Measurements from ENCODE around the gene DEF6.

The DEF6 gene

GRCh38 chr6:35359346-35359743, 61.7 kb downstream of the DEF6 start:
- H3K4ac ChIP-seq (ENCODE audit: low read depth, low read length): no peak overlapping the region
- H3K18ac ChIP-seq (ENCODE audit: low read length): no peak overlapping the region
- no peak overlapping the region for H4K8ac ChIP-seq (ENCODE audit: low read depth, low read length)
- H3K4me2 ChIP-seq (ENCODE audit: low read length): no peak overlapping the region
- H3K56ac ChIP-seq (ENCODE audit: low read length): no peak overlapping the region
- H3K27me3 ChIP-seq (ENCODE audit: insufficient read depth, low read length, poor library complexity): no peaks in the 10 kb centered on the region
- H3K23ac ChIP-seq (ENCODE audit: low read length): no peak overlapping the region
- no peak overlapping the region for H2BK120ac ChIP-seq (ENCODE audit: low read depth, low read length)
- DNase-seq: no peak
- H2BK15ac ChIP-seq (replicated peaks; ENCODE audit: low read depth): no peak overlapping the region
- H3K27ac ChIP-seq (ENCODE audit: low read depth, low read length): no peak overlapping the region
- H3K36me3 ChIP-seq (ENCODE audit: control insufficient read depth, insufficient read depth, low read length): peaks cover 1% of the 10 kb centered on the region
- no peak overlapping the region for H4K5ac ChIP-seq (ENCODE audit: low read length)
- no CpG with 5 or more reads among the region's 5 CpGs for WGBS (ENCODE audit: extremely low coverage, insufficient coverage, low lambda C conversion rate)
- no peaks in the 10 kb centered on the region for H3K79me2 ChIP-seq (ENCODE audit: control insufficient read depth, insufficient read depth, low read length)
- no peak overlapping the region for H3K9ac ChIP-seq (ENCODE audit: low read length)
- no peak overlapping the region for H2BK5ac ChIP-seq (ENCODE audit: low read length)
- no peak overlapping the region for H3K4me3 ChIP-seq (ENCODE audit: low read length)
- H3K79me1 ChIP-seq (ENCODE audit: low read length): peaks cover 4% of the 10 kb centered on the region
- H2AK5ac ChIP-seq (ENCODE audit: low read length): no peak overlapping the region
- peaks cover 15% of the 10 kb centered on the region for H3K4me1 ChIP-seq (ENCODE audit: control insufficient read depth, low read depth, low read length)

DNA sequence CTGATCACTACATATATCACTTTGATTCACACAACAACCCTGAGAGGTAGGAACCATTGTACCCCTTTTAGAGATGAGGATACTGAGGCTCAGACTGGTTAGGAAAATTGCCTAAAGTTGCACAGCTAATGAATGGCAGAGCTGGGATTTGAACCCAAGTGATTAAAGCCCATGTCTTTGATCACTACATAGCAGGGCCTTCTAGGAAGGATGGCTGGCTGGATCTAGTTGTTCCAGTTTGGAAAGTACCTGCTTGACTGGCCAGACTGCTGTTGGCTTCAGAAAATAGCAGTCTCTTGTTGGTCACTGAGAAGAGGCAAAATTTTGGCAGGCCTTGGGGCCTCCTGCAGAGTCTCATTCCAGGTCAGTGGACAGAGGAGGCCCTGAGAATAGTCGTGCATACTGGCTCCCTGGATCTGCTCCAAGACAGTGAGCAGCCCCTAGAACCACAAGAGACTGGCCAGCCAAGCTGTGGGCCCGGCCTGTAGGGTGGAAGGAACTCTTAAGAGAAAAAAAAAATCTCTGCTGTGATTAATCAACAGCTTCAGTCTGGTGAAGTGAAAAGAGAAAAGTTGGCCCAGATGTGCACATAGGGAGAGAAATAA, 62.2 kb downstream of the DEF6 start:
- no peak overlapping the region for H2AK5ac ChIP-seq (ENCODE audit: low read length)
- H3K36me3 ChIP-seq (ENCODE audit: control insufficient read depth, insufficient read depth, low read length): peaks cover 1% of the 10 kb centered on the region
- H4K5ac ChIP-seq (ENCODE audit: low read length): no peak overlapping the region
- H3K18ac ChIP-seq (ENCODE audit: low read length): no peak overlapping the region
- H3K4me3 ChIP-seq (ENCODE audit: low read length): no peak overlapping the region
- H2BK5ac ChIP-seq (ENCODE audit: low read length): no peak overlapping the region
- no peaks in the 10 kb centered on the region for H3K27me3 ChIP-seq (ENCODE audit: insufficient read depth, low read length, poor library complexity)
- peak overlapping the region; percentile 8 for H3K9ac ChIP-seq (ENCODE audit: low read length)
- H4K8ac ChIP-seq (ENCODE audit: low read depth, low read length): no peak overlapping the region
- no CpG with 5 or more reads among the region's 2 CpGs for WGBS (ENCODE audit: extremely low coverage, insufficient coverage, low lambda C conversion rate)
- H3K56ac ChIP-seq (ENCODE audit: low read length): peak overlapping the region; percentile 50
- peak overlapping the region; percentile 46 for H3K27ac ChIP-seq (ENCODE audit: low read depth, low read length)
- peaks cover 2% of the 10 kb centered on the region for H3K79me1 ChIP-seq (ENCODE audit: low read length)
- H3K23ac ChIP-seq (ENCODE audit: low read length): no peak overlapping the region
- H3K4ac ChIP-seq (ENCODE audit: low read depth, low read length): no peak overlapping the region
- H3K4me1 ChIP-seq (ENCODE audit: control insufficient read depth, low read depth, low read length): peaks cover 15% of the 10 kb centered on the region
- DNase-seq: no peak
- H3K4me2 ChIP-seq (ENCODE audit: low read length): no peak overlapping the region
- H2BK15ac ChIP-seq (replicated peaks; ENCODE audit: low read depth): no peak overlapping the region
- no peaks in the 10 kb centered on the region for H3K79me2 ChIP-seq (ENCODE audit: control insufficient read depth, insufficient read depth, low read length)
- H2BK120ac ChIP-seq (ENCODE audit: low read depth, low read length): no peak overlapping the region

DNA sequence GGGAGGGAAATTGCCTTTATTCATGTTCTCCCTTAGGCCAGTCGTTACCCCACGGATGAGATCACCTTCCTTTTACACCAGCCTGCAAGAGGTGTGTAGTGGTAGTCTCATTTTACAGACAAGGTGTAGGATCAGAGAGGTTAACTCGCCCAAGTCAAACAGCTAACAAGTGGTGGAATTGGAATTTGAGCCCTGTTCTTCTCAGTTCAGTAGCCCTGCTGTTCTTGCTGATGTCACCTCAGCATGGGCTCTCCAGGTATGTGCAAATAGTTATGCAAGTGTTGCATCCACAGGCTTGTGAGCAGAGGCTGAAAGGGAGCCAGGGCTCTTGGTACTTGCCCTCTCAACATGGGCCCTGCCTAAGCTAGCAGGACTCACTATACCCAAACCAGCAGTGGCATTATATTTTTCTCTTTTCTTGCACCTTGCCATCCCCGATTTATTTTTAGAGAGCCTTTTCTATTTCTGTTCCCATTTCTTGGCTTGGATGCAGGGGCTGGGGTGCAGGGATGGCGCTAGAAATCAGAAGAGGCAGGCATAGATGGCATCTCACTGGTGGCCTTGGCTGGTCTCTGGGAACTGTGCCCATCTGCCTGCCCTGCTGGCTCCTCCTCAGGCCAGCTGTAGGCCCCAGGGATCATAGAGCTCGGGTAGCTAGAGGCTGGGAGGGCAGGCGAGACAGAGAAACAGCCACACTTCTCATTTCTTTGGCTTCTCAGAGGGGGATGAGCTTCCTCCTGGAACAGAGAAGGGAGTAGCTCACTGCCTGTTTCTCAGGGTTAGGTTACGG, 62.9 kb downstream of the DEF6 start:
- peak overlapping the region; percentile 25 for H3K27ac ChIP-seq (ENCODE audit: low read depth, low read length)
- no peaks in the 10 kb centered on the region for H3K27me3 ChIP-seq (ENCODE audit: insufficient read depth, low read length, poor library complexity)
- H3K9ac ChIP-seq (ENCODE audit: low read length): no peak overlapping the region
- no CpG with 5 or more reads among the region's 8 CpGs for WGBS (ENCODE audit: extremely low coverage, insufficient coverage, low lambda C conversion rate)
- H4K5ac ChIP-seq (ENCODE audit: low read length): no peak overlapping the region
- H3K4me3 ChIP-seq (ENCODE audit: low read length): no peak overlapping the region
- H4K8ac ChIP-seq (ENCODE audit: low read depth, low read length): no peak overlapping the region
- peaks cover 1% of the 10 kb centered on the region for H3K36me3 ChIP-seq (ENCODE audit: control insufficient read depth, insufficient read depth, low read length)
- DNase-seq: peak; percentile 90
- no peak overlapping the region for H2BK120ac ChIP-seq (ENCODE audit: low read depth, low read length)
- H3K4me2 ChIP-seq (ENCODE audit: low read length): no peak overlapping the region
- H3K23ac ChIP-seq (ENCODE audit: low read length): peak overlapping the region; percentile 9
- H2AK5ac ChIP-seq (ENCODE audit: low read length): no peak overlapping the region
- H3K79me2 ChIP-seq (ENCODE audit: control insufficient read depth, insufficient read depth, low read length): no peaks in the 10 kb centered on the region
- no peak overlapping the region for H2BK5ac ChIP-seq (ENCODE audit: low read length)
- peaks cover 2% of the 10 kb centered on the region for H3K79me1 ChIP-seq (ENCODE audit: low read length)
- H2BK15ac ChIP-seq (replicated peaks; ENCODE audit: low read depth): no peak overlapping the region
- H3K4ac ChIP-seq (ENCODE audit: low read depth, low read length): no peak overlapping the region
- H3K18ac ChIP-seq (ENCODE audit: low read length): no peak overlapping the region
- peaks cover 15% of the 10 kb centered on the region for H3K4me1 ChIP-seq (ENCODE audit: control insufficient read depth, low read depth, low read length)
- H3K56ac ChIP-seq (ENCODE audit: low read length): peak overlapping the region; percentile 50

DNA sequence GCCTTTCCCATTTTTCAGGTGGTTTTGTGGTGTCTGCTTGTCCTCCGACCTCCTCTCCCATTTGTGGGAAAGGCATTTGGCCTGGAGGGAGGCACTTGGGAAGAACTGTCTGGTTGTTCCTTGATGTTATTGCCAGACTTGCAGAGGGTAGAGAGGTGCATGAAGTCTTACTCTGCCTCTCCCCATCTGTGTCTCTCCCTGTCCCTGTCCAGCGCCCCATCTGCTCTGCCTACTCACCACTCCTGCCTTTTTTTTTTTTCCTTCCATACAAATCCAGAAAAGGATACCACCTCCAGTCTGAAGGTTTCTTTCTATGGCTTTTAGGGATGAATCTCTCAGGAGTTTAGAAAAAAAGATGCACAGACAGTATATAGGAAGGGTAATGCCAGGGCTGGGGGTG, 64.6 kb downstream of the DEF6 start:
- Histone ChIP-seq H2AK5ac (ENCODE audit: low read length) (no peak overlapping the region), H3K4me2 (ENCODE audit: low read length) (no peak overlapping the region), H2BK120ac (ENCODE audit: low read depth, low read length) (no peak overlapping the region), H3K4me3 (ENCODE audit: low read length) (no peak overlapping the region), H3K27ac (ENCODE audit: low read depth, low read length) (no peak overlapping the region), H2BK15ac (replicated peaks; ENCODE audit: low read depth) (no peak overlapping the region), H3K79me2 (ENCODE audit: control insufficient read depth, insufficient read depth, low read length) (no peaks in the 10 kb centered on the region), H3K18ac (ENCODE audit: low read length) (no peak overlapping the region), H3K36me3 (ENCODE audit: control insufficient read depth, insufficient read depth, low read length) (no peaks in the 10 kb centered on the region), H4K5ac (ENCODE audit: low read length) (no peak overlapping the region), H3K9ac (ENCODE audit: low read length) (no peak overlapping the region), H3K4ac (ENCODE audit: low read depth, low read length) (no peak overlapping the region), H4K8ac (ENCODE audit: low read depth, low read length) (no peak overlapping the region), H3K56ac (ENCODE audit: low read length) (peak overlapping the region; percentile 17), H3K27me3 (ENCODE audit: insufficient read depth, low read length, poor library complexity) (no peaks in the 10 kb centered on the region), H2BK5ac (ENCODE audit: low read length) (no peak overlapping the region), H3K79me1 (ENCODE audit: low read length) (peaks cover 4% of the 10 kb centered on the region), H3K4me1 (ENCODE audit: control insufficient read depth, low read depth, low read length) (peaks cover 15% of the 10 kb centered on the region), H3K23ac (ENCODE audit: low read length) (no peak overlapping the region)
- no CpG with 5 or more reads among the region's 2 CpGs for WGBS (ENCODE audit: extremely low coverage, insufficient coverage, low lambda C conversion rate)
- DNase-seq: no peak

DNA sequence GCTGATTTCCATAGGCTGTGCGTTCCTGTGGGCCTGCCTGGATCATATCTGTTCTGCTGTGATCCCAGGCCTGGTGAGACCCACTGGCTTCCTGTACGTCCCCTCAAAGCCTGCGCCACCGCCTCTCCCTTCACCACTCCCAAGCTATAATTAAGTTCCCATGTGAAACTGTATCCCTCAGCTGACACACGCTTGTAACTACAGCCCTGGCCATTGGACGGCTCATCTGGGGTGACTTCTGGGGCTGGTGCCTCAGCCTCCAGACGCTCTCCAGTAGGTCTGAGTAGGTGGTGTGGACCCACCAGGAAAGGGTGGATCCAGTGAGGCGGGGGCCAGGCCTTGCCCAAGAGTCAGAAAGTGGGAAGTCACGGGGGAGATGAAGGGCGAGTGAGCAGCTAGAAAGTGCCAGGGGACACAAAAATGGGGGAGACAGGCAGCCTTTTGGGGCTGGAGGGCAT, 65.7 kb downstream of the DEF6 start:
- peak overlapping the region; percentile 20 for H3K27ac ChIP-seq (ENCODE audit: low read depth, low read length)
- peak overlapping the region; percentile 37 for H3K23ac ChIP-seq (ENCODE audit: low read length)

More for the DNA sequence above, 65.7 kb downstream of the DEF6 start:
- Histone ChIP-seq H3K4me1 (ENCODE audit: control insufficient read depth, low read depth, low read length) (peaks cover 15% of the 10 kb centered on the region), H4K5ac (ENCODE audit: low read length) (no peak overlapping the region), H3K18ac (ENCODE audit: low read length) (no peak overlapping the region), H3K79me2 (ENCODE audit: control insufficient read depth, insufficient read depth, low read length) (no peaks in the 10 kb centered on the region), H2BK15ac (replicated peaks; ENCODE audit: low read depth) (no peak overlapping the region), H2BK120ac (ENCODE audit: low read depth, low read length) (no peak overlapping the region), H3K79me1 (ENCODE audit: low read length) (peaks cover 4% of the 10 kb centered on the region), H2BK5ac (ENCODE audit: low read length) (no peak overlapping the region), H4K8ac (ENCODE audit: low read depth, low read length) (no peak overlapping the region), H3K27me3 (ENCODE audit: insufficient read depth, low read length, poor library complexity) (no peaks in the 10 kb centered on the region), H3K4me2 (ENCODE audit: low read length) (no peak overlapping the region), H3K9ac (ENCODE audit: low read length) (peak overlapping the region; percentile 5), H2AK5ac (ENCODE audit: low read length) (no peak overlapping the region), H3K36me3 (ENCODE audit: control insufficient read depth, insufficient read depth, low read length) (no peaks in the 10 kb centered on the region), H3K56ac (ENCODE audit: low read length) (peak overlapping the region; percentile 43), H3K4ac (ENCODE audit: low read depth, low read length) (no peak overlapping the region), H3K4me3 (ENCODE audit: low read length) (no peak overlapping the region)
- peak; percentile 44 for DNase-seq
- no CpG with 5 or more reads among the region's 10 CpGs for WGBS (ENCODE audit: extremely low coverage, insufficient coverage, low lambda C conversion rate)
